K562 (cell line): ENCODE data around the gene TMEM50B. TPM values are rescaled to one million over a fixed set of nuclear protein-coding genes. Genes with fewer than 3 reads are reported as not detected.

Source experiments
- ATF3 ChIP-seq, 2 experiments: fragments of 450-650 bp in 1 of 2; sonication (generic) in 1 of 2; formaldehyde crosslinking in 1 of 2; IDR thresholded peaks in 1 of 2; conservative IDR thresholded peaks in 1 of 2; 2 replicates each; pipeline versions ENCODE4 v1.6.1 to v1.8.1; 2016 to 2023; ENCODE audit warnings: mild to moderate bottlenecking in 2 of 2, moderate library complexity in 2 of 2, inconsistent platforms in 1 of 2, missing genetic modification reagents in 1 of 2
- CSDE1 ChIP-seq, 2 experiments: fragments of 450-650 bp; IDR thresholded peaks; 2 replicates each; pipeline ENCODE4 v1.6.1; 2016; ENCODE audit warnings: mild to moderate bottlenecking in 1 of 2
- E2F4 ChIP-seq: sonication (generic); formaldehyde crosslinking; IDR thresholded peaks from 2 replicates; pipeline ENCODE4 v1.8.0; 2022; ENCODE audit warnings: mild to moderate bottlenecking, low read depth, missing genetic modification reagents
- ERF ChIP-seq: fragments of 450-650 bp; formaldehyde crosslinking; IDR thresholded peaks from 2 replicates; pipeline ENCODE4 v1.4.0; 2020; ENCODE audit warnings: mild to moderate bottlenecking, mixed read lengths
- HDAC1 ChIP-seq, 2 experiments: fragments of 450-650 bp; IDR thresholded peaks; 2 replicates each; pipeline ENCODE4 v1.6.1; 2016 to 2017; ENCODE audit warnings: inconsistent platforms in 1 of 2, mild to moderate bottlenecking in 1 of 2, moderate library complexity in 1 of 2
- HMBOX1 ChIP-seq: sonication (generic); IDR thresholded peaks from 2 replicates; pipeline ENCODE4 v1.6.1; 2016
- HNRNPK ChIP-seq: fragments of 200-400 bp; formaldehyde crosslinking; IDR thresholded peaks from one replicate; pipeline ENCODE4 v1.6.1; 2018; ENCODE audit warnings: mild to moderate bottlenecking, low read depth, low read length; ENCODE audit not compliant: poor library complexity, severe bottlenecking
- HNRNPLL ChIP-seq: fragments of 200-400 bp; formaldehyde crosslinking; IDR thresholded peaks from 2 replicates; pipeline ENCODE4 v1.6.1; 2017; ENCODE audit warnings: low read length, low read depth, mild to moderate bottlenecking; ENCODE audit not compliant: poor library complexity, severe bottlenecking
- JUN ChIP-seq, 2 experiments: sonication (generic) in 1 of 2; formaldehyde crosslinking in 1 of 2; IDR thresholded peaks; 2 replicates each; pipeline versions ENCODE4 v1.6.1 to v1.8.0; 2012 to 2022; ENCODE audit warnings: borderline replicate concordance in 2 of 2, mild to moderate bottlenecking in 2 of 2, improper control_type of control experiment in 1 of 2, low read depth in 1 of 2, low read length in 1 of 2, missing genetic modification reagents in 1 of 2
- JUND ChIP-seq, 2 experiments: IDR thresholded peaks; 2 replicates in 1 of 2; 3 replicates in 1 of 2; pipeline ENCODE4 v1.6.1; 2011; ENCODE audit warnings: borderline replicate concordance in 2 of 2, low read depth in 2 of 2, low read length in 2 of 2, improper control_type of control experiment in 1 of 2, missing biosample characterization in 1 of 2, missing genetic modification characterization in 1 of 2, missing genetic modification reagents in 1 of 2
- MAFK ChIP-seq: IDR thresholded peaks from 2 replicates; pipeline ENCODE4 v1.6.1; 2011; ENCODE audit warnings: low read length, improper control_type of control experiment
- MBD2 ChIP-seq: sonication (generic); IDR thresholded peaks from 2 replicates; pipeline ENCODE4 v1.6.1; 2016; ENCODE audit warnings: low read depth, borderline replicate concordance
- RHOXF2B ChIP-seq: fragments of 250-450 bp; sonication (Bioruptor Pico); conservative IDR thresholded peaks from 2 replicates; pipeline ENCODE4 v1.5.1; 2021
- SMARCA4 ChIP-seq: fragments of 450-650 bp; IDR thresholded peaks from 2 replicates; pipeline ENCODE4 v1.6.1; 2016
- SOX6 ChIP-seq: fragments of 450-650 bp; IDR thresholded peaks from 2 replicates; pipeline ENCODE4 v1.6.1; 2014; ENCODE audit warnings: mild to moderate bottlenecking
- TAF1 ChIP-seq: IDR thresholded peaks from 2 replicates; pipeline ENCODE4 v1.6.1; 2011; ENCODE audit warnings: mild to moderate bottlenecking, low read length, moderate library complexity; ENCODE audit not compliant: insufficient read depth, control insufficient read depth, severe bottlenecking; ENCODE audit errors: extremely low read depth
- ZBTB2 ChIP-seq: fragments of 450-650 bp; IDR thresholded peaks from 2 replicates; pipeline ENCODE4 v1.6.1; 2016; ENCODE audit warnings: antibody characterized with exemption
- ZNF57 ChIP-seq: fragments of 450-650 bp; formaldehyde crosslinking; IDR thresholded peaks from 2 replicates; pipeline ENCODE4 v1.4.0; 2020; ENCODE audit warnings: mild to moderate bottlenecking, moderate library complexity
- ZNF717 ChIP-seq: fragments of 250-450 bp; sonication (Bioruptor Pico); IDR thresholded peaks from 2 replicates; pipeline ENCODE4 v1.5.0; 2021
- ZNF778 ChIP-seq: fragments of 450-650 bp; formaldehyde crosslinking; IDR thresholded peaks from 2 replicates; pipeline ENCODE4 v1.4.0; 2020; ENCODE audit warnings: mild to moderate bottlenecking, moderate library complexity
- polyA plus RNA-seq, 8 experiments: library from polyadenylated mRNA; depleted of rRNA in 4 of 8; stranded (reverse) in 5 of 8; unstranded in 3 of 8; fragments of >200 nt; fragmentation: Nextera tagmentation in 2 of 8; fragmentation: Illumina TruSeq in 1 of 8; extraction: Ambion mirVana in 2 of 8; extraction: Trizol in 1 of 8; gene quantifications; 2 replicates each; pipeline versions ENCODE4 v1.2.1 to v1.2.3, GENCODE V29; 2011 to 2014; ENCODE audit warnings: inconsistent platforms in 1 of 8, missing spikeins in 1 of 8
- total RNA-seq, 7 experiments: library from RNA; depleted of rRNA in 6 of 7; stranded (reverse); fragments of >200 nt in 6 of 7; fragmentation: Illumina TruSeq in 2 of 7; extraction: Trizol in 2 of 7; gene quantifications; 2 replicates each; pipeline versions ENCODE4 v1.2.1 to v1.2.3, GENCODE V29; 2011 to 2021; ENCODE audit warnings: low replicate concordance in 1 of 7
- TF ChIP-seq, protein P1 (sequence below): sonication (generic); formaldehyde crosslinking; IDR thresholded peaks from 2 replicates; pipeline ENCODE4 v1.8.0; 2022; ENCODE audit warnings: mild to moderate bottlenecking, missing genetic modification reagents, borderline replicate concordance

Gene TMEM50B
- total and polyA plus RNA-seq, 9 of the 15 experiments (the other 6 are each of a cell fraction or from before 2014, with no cell fraction given): 20.5 to 64.6 (median 28.9) TPM

DNA sequence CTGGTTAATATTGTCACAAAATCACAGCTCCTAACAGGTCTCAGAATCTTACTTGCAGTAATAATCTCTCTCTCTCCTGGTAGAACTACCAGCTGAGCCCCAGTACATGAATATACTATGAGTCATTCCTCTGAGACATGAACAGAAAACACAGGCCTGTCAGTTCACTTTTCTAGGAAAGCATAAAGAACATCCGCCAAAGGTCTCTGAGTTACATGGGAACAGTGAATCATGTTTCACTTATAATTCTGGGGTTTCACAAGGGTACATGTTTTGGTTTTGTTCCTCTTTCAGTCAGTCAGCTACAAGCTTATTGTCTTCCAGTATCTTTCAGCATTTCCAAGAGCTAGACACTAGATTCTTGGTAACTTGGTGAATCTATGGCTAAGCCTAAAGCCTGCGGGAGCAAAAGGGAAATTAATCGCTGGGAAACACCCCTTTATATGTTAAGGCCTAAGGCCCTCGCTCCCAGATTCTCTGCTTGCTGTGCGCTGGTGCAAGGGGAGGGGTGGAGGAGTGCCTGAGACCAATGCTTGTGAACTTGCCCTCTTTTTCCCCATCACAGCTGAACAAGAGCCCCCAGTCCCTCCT is 44.9 kb downstream of the TMEM50B start (continued):
- TF ChIP-seq SOX6 (peak; percentile 76; the same call in 1 of the 2 replicates), SMARCA4 (peak; percentile 75), MBD2 (no peak), HNRNPK (no peak), ATF3 (IDR thresholded peaks at IDR 0.05) (peak; percentile 92), ATF3 (CRISPR knock-in tag; conservative IDR thresholded peaks at IDR 0.05) (no peak), HDAC1 (IDR thresholded peaks at IDR 0.05) (0 out of 4 replicates have a peak, but pooled peaks of 1 of the 2 experiments have one; percentile 40), ZNF57 (CRISPR knock-in tag) (no peak), RHOXF2B (CRISPR knock-in tag) (no peak), HMBOX1 (peak; percentile 66; the same call in 1 of the 2 replicates), HNRNPLL (no peak), ZBTB2 (no peak), E2F4 (no peak), CSDE1 (IDR thresholded peaks at IDR 0.05) (no peak), TAF1 (no peak), MAFK (0 out of 2 replicates have a peak, but pooled peaks have one; percentile 4), JUN (IDR thresholded peaks at IDR 0.05; ENCODE audit: borderline replicate concordance, low read depth, low read length) (peak; percentile 82), JUN (CRISPR knock-in tag; IDR thresholded peaks at IDR 0.05; ENCODE audit: borderline replicate concordance) (no peak), ZNF717 (CRISPR knock-in tag) (no peak), ERF (CRISPR knock-in tag) (no peak), JUND (IDR thresholded peaks at IDR 0.05; ENCODE audit: borderline replicate concordance, low read depth, low read length) (peak; percentile 90), JUND (tag; IDR thresholded peaks at IDR 0.05; ENCODE audit: borderline replicate concordance, low read depth, low read length) (peak; percentile 83; the same call in 2 of the 3 replicates), ZNF778 (CRISPR knock-in tag) (no peak)
- TF ChIP-seq, protein P1, sequence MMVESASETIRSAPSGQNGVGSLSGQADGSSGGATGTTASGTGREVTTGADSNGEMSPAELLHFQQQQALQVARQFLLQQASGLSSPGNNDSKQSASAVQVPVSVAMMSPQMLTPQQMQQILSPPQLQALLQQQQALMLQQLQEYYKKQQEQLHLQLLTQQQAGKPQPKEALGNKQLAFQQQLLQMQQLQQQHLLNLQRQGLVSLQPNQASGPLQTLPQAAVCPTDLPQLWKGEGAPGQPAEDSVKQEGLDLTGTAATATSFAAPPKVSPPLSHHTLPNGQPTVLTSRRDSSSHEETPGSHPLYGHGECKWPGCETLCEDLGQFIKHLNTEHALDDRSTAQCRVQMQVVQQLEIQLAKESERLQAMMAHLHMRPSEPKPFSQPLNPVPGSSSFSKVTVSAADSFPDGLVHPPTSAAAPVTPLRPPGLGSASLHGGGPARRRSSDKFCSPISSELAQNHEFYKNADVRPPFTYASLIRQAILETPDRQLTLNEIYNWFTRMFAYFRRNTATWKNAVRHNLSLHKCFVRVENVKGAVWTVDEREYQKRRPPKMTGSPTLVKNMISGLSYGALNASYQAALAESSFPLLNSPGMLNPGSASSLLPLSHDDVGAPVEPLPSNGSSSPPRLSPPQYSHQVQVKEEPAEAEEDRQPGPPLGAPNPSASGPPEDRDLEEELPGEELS (CRISPR knock-in tag): no peak
